GM18951 (cell line): ENCODE results near the gene SNAP23.

Experiments
- POLR2A ChIP-seq: IDR thresholded peaks from 4 replicates; pipeline ENCODE4 v1.6.1; 2011; ENCODE audit warnings: mild to moderate bottlenecking; ENCODE audit not compliant: insufficient read length, insufficient read depth; ENCODE audit errors: extremely low read depth
- in situ Hi-C: fragments of 300-500 bp; cut with MboI; formaldehyde crosslinking; loops from one replicate; pipeline ENCODE4 v1.12.0; 2022; ENCODE audit warnings: low sequenced_read_pairs, mixed read lengths, inconsistent platforms; ENCODE audit not compliant: unreplicated experiment

The SNAP23 gene

DNA sequence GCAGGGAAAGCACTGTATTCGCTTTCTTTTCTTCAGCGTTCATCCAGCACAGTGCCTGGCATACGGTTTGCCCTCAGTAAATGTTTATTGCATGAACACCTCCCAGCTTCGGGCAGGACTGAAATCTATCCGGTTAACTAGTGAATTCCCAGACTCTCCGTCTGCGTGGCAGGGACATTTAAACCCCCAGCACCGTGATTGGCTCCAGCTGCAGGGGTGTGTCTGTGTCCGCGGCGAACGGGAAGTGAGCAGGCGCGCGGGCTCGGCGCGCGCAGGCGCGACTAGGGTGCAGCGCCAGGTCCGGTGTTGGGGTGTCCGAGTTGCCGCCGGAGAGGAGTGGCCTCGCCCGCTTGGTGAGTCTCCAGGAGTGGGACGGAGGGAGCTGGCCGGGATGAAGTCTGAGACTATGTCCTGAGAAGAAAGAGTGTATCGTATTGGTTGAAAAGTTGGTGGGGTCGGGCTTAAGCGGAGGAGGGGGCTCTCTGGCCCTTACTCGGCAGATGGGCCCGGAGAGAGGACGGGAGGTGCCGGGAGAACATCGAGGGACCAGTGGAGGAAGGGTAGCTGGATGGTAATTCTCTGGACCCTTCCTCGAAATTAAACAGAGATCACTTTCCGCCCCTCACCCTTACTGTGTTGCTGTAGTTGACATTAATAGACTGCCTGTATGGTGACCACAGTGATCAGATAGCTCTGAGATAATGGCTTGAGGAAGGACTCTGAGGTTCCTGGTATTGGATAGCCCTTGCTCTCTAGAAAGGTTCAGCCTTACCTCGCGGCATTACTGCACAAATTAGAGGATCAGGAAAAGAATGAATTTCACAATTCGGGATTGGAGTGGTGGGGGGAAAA lies at the start of gene SNAP23:
TSS of gene SNAP23 (plus strand) at position 274 of the 852 bp plus-strand sequence. CDS start 16,213 bp downstream, outside the sequence.
- in situ Hi-C loops, result no loop called here
- TF ChIP-seq POLR2A, result peak; percentile 82

DNA sequence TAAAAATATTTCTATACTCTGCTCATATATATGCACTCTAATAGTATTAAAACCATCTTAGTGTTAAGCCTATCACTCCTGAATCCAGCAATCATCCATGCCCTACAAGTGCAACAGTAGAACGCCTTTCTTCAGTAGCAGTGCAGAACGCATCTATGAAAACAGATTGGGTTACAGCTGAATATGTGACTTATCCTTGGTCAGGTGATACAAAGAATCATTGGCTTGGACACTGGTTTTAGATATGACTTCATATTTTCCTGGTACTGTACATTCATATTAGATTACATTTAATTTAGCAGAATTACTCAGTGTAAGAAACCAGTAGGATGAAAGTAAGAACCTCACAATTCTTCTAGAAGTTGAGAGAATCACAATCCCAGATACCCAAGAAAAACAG lies 47.8 kb upstream of the SNAP23 start:
- in situ Hi-C loops, result no loop called here
- TF ChIP-seq POLR2A, result no peak

DNA sequence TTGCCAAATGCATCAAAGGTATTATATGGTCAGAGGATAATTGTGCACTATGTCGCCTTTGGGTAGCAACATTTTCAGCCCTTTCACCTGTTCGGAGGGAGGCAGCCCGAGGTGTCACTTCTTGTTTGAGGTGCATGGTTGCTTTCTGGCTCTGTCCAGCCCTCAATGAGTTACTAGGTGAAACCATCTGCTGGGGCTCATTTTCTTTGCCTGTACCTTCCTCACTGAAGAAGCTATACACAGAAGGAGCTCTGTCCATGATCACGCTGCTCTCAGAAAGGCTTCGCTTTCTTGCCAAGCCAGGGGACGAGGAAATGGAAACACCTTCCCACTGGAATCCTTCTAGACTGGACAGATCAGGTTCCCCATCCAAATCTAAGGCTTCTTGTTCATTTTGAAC lies 47.2 kb upstream of the SNAP23 start:
- in situ Hi-C loops, result no loop called here
- no peak for TF ChIP-seq POLR2A

DNA sequence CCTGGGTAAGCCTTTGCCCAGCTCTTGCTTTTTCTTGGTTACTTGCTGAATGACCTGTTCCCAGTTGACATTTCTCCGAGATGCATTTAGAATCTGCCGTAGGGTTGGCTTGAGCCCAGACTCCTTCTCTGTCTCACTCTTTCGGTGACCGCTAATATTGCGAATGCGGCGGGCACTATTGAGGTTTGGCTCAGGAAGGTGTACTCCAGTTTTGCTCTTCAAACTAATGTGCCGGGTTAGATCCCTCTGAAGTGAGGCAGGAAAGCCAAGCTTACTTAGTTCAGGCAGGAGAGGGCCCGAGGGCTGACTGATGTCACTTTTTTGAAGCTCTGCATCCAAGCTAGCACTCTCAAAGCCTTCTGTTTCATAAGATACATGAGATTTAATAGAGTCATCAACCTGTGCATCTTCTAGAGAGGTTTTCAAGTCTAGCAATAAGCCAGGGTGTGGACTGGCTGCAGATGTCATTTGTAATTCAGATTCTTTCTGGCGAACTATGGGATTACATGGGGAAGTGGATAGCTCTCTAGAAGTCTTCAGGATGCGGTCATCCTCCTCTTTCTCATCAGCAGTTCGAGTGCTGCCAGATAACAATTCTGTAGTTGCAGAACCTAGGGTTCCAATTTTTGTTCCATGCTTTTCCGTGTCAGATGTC lies 45.5 kb upstream of the SNAP23 start:
- no peak for TF ChIP-seq POLR2A
- in situ Hi-C loops, result no loop called here

DNA sequence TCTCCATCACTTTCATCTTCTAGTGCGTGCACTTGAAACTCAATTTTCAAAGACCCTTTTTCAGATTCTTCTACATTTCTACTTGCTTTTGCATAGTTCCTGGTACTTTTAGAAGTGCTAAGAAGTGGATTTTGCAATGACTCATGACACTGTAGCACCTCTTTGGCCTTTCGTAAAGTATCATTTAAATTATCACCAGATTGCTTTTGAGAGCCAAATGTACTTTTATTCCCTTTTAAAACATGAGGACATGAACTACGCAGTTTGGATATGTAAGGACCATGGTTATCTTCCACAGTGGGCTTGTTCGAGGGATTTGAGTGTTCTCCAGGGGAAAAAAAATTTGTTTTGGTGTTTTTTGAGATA lies 45.0 kb upstream of the SNAP23 start:
- TF ChIP-seq POLR2A, result no peak
- in situ Hi-C loops, result no loop called here

DNA sequence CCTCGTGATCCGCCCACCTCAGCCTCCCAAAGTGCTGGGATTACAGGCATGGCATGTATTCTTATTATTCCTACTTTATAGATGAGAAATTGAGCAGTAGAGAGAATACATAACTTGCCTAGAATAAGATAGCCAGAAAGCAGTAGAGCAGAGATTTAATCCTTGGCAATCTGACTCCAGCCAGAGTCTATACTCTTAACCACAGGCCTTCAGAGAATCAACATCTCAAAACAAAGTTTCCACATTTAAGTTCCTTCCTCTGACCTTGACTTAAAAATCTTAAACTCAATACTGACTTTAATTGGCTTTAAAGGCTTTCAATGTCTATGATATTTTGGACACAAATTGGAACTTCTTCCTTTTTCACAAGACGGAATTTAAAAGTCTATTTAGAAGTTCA lies 41.6 kb upstream of the SNAP23 start:
- in situ Hi-C loops, result no loop called here
- TF ChIP-seq POLR2A, result no peak

DNA sequence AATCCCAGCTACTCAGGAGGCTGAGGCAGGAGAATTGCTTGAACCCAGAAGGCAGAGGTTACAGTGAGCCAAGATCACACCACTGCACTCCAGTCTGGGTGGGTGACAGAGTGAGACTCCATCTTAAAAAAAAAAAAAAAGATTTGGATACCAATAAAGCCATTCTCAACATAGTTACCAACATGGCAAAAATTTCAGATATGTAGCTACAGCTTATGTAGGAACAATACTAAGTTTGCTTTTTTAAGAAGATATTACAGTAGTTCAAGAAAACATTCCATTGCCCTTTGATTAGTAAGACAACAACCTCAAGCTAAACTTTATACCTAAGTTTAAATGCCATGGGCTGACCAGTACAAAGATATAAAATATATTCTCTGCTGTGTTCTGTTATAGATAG lies 38.9 kb upstream of the SNAP23 start:
- in situ Hi-C loops, result no loop called here
- TF ChIP-seq POLR2A, result no peak

DNA sequence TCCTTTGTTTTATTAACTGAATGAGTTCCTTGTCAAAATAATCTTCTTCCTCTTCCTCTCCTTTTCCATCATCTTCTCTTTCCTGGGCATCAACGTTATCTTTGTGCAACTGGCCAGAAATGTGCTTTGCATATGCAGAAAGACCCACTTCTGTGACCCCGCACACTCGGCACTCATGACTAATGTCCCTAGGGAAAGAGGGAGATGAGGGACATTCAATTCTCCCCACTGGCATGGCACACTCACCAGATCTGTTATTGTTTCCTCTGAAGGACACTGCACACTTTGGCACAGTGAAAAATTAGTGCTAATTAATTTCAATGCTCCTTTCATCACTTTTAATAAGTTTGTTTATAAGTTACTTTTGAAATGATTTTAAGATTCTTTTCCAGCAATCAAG lies 38.5 kb upstream of the SNAP23 start:
- in situ Hi-C loops, result no loop called here
- TF ChIP-seq POLR2A, result no peak

DNA sequence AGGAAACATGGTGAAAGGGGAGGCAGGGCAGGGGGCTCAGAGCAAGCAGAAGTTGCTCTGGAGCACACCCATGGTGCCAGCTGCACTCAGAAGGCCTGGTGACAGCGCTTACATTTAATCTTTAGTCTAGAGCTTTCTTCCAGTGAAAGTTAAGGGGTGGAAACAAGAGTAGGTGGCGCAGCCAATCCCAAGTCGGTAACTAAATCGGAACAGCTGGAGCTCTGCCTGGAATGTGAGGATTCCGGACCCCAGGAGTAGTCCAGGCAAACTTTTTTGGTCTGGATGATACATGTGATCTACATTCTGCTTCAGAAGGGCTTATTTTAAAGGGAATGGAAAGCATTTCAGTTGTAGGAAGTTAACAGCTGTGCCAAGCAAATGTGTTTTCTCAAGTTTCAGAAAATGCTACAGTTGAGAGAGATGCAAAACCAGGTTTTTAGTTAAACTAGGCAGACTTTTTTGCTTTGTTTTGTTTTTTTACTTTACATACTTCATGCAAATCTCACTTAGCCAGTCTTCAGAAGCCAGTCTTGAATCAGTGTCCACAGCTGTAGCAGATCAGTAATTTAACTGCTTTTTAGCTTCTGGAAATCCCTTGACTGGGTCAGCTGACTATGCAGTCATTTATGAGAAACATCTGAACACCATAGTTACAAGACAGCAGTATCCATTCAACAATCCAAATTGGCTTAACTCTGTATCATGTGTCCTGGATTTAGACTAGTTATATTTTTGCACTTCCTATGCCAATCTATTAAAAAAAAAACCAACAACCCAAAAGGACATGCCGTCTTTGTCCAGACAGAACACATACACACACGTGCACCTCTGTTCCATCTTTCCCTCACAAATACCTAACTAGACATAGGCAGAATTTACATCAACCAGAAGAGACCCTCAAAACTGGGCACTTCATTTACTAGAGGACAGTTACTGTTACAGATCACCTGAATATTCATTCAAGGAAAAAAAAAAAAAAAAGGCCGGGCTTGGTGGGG lies 37.7 kb upstream of the SNAP23 start:
- in situ Hi-C loops, result no loop called here
- no peak for TF ChIP-seq POLR2A

DNA sequence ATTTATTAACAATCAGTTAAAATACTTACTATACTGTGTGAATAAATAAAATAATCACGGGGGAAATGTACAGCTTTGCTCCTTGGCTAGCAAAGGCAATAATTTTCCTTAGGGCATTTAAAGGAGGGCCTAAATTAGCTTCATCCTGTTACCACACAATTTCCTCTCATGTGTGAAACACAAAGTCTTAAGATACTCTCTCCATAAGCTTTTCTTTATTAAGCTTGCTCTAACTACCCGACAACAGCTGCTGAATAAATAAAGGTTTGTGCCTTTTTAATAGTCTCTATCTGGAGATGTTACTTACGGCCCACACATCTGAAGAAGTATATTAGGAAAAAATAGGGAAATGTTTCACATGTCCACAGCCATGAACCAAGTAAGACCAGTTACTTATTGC lies 34.2 kb upstream of the SNAP23 start:
- no peak for TF ChIP-seq POLR2A
- in situ Hi-C loops, result no loop called here

DNA sequence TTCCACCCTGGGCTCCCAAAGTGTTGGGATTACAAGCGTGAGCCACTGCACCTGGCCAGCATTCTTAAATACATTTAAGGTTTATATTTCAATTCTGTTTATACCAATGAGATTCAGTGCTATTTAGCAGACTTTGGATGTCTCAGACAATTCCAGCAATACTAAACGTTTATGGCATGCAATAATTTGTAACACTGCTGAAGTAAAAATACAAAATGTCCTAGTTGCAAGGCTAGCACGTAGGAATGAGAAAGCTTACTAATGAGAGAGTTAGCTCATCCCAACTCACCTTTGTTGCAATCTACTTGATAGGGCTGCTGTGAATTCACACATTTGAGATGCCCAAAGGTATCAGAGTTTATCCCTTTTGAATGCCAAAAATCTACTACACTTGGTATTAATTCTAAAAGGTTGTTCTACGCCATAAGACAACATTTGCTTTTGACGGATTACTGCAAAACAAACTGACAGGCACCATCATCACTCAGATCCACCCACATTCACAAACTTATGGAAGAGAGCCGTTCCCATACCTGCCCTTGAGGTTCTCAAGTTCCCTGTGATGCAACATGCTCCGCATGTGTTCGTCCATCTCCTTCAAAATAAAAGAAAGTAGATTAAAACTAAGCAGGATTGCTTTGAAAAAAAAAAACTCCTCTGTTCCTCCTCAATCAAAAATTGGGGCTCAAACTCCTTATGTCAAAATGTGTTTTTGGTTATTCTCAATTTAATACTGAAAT lies 29.7 kb upstream of the SNAP23 start:
- TF ChIP-seq POLR2A, result no peak
- in situ Hi-C loops, result no loop called here

DNA sequence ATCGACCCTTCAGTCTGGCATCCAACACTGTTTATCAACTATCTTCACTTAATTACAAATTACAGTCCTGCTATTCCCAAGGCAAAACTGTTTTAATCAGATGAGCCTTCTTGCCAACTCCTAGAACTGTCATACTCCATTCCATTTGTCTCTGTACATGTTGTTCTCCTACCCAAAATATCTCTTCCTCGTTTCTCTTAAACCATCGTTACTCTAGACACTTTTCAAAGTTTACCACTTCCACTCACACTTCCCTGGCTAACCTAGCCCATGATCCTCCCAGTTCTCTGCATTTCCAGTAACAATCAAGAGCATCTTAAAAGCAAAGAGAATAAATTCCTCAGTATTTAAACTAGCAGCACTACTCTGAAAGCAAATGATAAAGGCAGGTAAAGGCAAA lies 24.4 kb upstream of the SNAP23 start:
- TF ChIP-seq POLR2A, result no peak
- in situ Hi-C loops, result no loop called here
